Uterus (tissue), 2 donors: ENCODE results near the gene PLXNA4.

ENCODE experiments used
- POLR2A ChIP-seq, 2 donors: fragments of 450-650 bp; IDR thresholded peaks; one replicate each; pipeline ENCODE4 v1.6.1; 2016; ENCODE audit warnings: antibody characterized with exemption in 2 of 2, mild to moderate bottlenecking in 1 of 2, moderate library complexity in 1 of 2
- TF ChIP-seq, protein P1 (sequence below), 4 experiments: fragments of 200-600 bp in 2 of 4; fragments of 450-650 bp in 2 of 4; sonication (generic) in 2 of 4; IDR thresholded peaks; one replicate each; pipeline ENCODE4 v1.5.1; 2016 to 2019; ENCODE audit warnings: antibody characterized with exemption in 4 of 4, mild to moderate bottlenecking in 2 of 4, moderate library complexity in 1 of 4

DNA sequence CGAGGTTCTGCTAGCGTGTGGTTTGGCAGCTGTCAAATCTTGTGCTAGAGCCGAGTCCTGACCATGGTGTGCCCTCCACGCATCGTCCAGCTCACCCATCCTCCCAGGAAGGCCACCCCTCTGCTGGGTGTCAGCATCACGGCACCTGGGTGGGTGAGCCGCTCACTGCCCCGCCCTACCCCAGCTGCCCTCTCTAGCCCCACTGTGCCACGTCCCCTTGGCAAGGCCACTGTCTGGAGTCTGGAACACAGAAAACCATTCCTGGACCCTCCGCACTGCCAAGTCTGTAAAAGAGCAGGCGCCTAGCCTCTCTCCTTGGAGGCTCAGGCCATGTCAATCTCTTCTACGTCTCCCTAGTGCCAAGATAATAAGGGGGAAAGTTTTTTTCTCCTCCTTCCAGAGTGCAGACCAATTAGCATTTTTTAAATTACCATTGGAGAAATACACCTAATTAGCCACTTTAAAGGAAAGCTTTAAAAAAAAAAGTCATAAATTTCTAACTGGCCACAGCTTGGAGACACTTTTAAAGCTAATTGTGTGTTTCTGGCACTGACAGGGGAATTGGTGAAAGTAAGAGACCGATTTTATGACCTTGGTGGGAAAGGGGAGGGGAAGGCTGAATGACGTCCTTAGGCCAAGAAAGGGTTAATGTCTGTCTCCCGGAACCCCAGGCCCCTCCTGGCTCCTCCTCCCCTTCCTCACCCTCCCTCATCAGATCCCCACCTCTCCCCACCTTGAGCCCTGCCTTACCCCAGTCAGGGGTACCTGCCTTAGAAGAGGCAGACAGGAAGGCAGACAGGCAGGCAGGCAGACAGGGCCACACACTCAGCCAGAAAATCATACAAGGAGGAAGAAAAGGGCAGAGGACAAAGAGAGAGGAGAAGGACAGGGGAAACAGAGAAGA is 151.2 kb downstream of the PLXNA4 start:
- TF ChIP-seq, protein P1, sequence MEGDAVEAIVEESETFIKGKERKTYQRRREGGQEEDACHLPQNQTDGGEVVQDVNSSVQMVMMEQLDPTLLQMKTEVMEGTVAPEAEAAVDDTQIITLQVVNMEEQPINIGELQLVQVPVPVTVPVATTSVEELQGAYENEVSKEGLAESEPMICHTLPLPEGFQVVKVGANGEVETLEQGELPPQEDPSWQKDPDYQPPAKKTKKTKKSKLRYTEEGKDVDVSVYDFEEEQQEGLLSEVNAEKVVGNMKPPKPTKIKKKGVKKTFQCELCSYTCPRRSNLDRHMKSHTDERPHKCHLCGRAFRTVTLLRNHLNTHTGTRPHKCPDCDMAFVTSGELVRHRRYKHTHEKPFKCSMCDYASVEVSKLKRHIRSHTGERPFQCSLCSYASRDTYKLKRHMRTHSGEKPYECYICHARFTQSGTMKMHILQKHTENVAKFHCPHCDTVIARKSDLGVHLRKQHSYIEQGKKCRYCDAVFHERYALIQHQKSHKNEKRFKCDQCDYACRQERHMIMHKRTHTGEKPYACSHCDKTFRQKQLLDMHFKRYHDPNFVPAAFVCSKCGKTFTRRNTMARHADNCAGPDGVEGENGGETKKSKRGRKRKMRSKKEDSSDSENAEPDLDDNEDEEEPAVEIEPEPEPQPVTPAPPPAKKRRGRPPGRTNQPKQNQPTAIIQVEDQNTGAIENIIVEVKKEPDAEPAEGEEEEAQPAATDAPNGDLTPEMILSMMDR (IDR thresholded peaks at IDR 0.05), result no peak
- TF ChIP-seq POLR2A (IDR thresholded peaks at IDR 0.05), result no peak
